RCC 7860 (cell line): Measurements from ENCODE around the gene VPS51.
A peak's percentile ranks its signal among the peaks of the same experiment; 100 is the strongest.

Source experiments
- DNase-seq: peaks from one replicate; pipeline ENCODE4 v3.0.0-alpha.2; 2015; ENCODE audit warnings: low spot score
- FAIRE-seq: peaks from 2 replicates; lab custom pipeline; 2012; peaks lifted over from hg19 to GRCh38; lab: Jason Lieb, UNC

VPS51 gene

DNA sequence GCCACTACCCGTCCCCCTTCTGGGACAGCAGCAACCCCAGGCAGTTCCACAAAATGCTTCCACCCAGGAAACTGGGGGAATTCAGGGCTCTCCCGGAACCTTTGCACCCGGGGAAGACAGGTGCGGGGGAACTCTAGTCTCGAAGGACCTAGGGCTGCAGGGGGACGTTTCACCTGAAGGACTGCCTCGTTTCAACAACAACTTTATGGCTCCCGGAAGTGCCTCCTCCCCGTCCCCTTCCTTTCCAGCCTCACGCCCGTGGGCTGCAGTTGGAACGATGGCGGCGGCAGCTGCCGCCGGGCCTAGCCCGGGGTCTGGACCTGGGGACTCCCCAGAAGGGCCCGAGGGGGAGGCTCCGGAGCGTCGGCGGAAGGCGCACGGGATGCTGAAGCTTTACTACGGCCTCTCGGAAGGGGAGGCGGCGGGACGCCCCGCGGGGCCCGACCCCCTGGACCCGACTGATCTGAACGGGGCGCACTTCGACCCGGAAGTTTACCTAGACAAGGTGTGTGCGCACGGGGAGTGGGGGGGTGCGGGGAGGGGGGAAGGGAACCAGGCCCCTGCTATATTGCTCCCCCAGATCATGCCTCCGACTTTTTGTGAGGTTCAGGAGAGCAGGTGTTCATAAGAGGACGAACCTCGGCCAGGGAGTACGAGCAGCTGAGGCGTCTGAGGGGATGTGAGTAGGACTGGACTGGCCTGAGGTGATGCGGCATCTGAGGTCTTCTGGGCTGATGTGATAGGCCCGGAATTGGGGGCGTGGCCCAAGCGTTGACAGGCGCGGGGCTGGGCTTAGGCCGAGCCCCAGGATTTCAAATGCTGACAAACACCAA is at the start of gene VPS51:
Gene VPS51 (plus strand): TSS at position 241 of the 833 bp plus-strand sequence. CDS start 37 bp downstream, at position 278.
- DNase-seq (peak; percentile 71), FAIRE-seq (no peak)

DNA sequence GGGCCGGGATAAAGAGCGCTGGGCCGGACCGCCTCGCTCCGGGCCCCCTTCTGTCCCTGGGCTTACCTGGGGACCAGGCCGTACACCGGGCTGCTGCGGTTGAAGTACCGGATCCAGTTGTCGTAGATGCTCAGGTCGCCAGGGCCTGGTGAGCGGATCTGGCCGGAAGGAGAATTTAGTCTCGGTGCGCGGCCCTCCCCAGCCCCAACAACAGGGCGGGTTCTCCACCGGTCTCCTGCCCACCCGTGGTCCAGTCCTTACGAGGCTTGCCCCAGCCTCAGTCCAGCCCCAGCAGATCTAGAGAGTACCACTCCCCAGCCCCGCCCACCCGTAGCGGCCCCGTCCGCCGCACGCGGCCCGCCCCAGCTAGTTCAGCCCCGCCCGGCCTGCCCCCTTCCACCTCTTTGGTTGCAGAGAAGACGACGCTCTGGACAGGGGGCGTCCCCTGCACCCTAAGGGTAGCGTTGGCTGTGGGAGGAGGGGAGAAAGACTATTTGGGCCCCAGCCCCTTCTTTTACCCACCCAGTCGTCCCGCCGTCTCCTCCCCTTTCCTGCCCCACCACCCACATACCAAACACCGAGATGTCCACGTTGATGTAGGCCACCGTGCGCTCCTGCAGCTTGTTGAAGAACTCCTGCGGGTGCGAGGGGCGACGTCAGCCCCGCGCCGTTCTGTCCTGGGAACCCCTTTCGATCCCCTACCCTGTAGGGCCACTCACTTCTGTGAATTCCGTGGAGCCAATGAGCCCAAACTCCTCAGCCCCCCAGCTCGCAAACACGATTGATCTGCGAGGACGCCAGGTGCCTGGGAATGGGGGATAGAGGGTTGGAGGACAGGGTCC is 48.2 kb upstream of the VPS51 start:
- DNase-seq (no peak), FAIRE-seq (no peak)

DNA sequence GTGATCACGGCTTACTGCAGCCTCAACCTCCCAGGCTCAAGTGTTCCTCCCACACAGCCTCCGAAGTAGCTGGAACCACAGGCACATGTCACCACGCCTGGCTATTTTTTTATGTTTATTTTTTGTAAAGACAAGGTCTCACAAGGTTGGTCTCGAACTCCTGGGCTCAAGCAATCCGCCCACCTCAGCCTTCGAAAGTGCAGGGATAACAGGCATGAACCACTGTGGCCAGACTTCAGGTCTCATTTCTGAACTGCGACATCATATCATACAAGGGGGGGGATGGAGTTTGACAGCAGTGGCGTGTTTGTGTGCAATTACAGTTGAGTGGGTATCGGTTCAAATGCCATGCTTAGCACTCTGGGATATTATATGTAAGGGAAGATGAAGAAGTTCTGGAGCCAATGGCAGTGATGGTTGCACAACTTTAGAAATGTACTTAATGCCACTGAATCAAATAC is 44.6 kb upstream of the VPS51 start:
- FAIRE-seq (no peak), DNase-seq (no peak)

DNA sequence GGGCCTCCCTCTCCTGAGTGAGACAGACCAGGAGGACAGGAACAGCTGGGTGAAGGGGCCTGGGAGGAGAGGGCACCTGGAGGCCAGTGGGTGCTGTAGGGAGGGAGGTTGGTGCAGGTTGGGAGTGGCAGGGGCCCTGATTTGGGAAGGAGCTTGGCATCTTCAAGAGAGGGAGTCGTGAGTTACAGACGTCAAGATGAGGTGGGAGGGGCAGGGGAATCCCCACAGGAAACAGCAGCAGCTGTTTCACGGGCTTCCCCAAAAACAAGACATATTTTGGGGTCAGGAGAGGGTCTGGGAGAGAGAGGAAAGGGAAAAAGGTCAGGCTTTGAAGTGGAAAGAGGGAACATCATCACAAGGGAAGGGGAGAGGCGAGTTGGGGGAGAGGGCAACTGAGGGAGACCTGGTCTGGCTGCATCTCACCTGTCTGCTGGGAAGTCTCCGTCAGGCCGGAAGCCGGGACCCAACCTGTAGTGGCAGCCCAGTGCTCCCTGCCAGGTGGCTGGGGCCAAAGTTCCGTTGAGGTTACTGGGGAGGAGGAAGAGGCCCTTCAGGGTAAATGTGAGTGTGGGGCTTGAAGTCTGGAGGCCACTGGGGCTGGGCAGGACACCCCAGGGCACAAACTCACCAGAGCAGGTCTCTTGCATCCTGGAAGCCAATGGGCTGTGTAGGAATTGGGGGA is 42.0 kb upstream of the VPS51 start:
- no peak for DNase-seq
- FAIRE-seq, result no peak

DNA sequence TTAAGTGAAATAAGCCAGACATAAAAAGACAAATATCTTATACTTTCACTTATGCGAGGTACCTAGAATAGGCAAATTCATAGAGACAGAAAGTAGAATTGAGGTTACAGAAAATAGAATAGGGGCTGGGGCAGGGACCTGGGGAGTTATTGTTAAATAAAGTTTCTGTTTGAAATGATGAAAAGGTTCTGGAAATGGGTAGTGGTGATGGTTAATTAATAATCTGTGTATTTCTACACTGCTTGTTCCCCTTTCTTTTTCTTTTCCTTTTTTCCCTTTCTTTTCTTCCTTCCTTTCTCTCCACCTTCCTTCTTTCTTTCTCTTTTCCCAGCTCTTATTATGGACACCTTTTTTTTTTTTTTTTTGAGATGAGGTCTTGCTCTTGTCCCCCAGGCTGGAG is 40.5 kb upstream of the VPS51 start:
- no peak for FAIRE-seq
- no peak for DNase-seq

DNA sequence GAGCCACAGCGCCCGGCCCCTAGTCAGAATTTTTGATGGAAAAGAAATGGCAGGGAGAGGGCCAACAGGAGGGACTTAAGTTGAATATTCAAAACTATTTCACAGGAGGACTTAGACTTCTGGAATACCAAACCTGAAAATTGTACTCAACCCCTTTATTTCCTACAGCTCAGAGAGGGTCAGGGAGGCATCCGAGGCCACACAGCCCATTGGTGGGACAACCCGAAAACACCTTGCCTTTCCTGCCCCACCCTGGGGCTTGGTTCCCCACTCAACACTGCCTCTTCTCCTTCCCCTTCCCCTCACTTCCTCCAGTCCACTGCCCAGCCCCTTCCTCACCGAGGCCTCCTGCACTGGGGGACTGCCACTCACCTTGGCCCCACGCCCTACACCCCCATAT is 39.0 kb upstream of the VPS51 start:
- DNase-seq (no peak), FAIRE-seq (no peak)

DNA sequence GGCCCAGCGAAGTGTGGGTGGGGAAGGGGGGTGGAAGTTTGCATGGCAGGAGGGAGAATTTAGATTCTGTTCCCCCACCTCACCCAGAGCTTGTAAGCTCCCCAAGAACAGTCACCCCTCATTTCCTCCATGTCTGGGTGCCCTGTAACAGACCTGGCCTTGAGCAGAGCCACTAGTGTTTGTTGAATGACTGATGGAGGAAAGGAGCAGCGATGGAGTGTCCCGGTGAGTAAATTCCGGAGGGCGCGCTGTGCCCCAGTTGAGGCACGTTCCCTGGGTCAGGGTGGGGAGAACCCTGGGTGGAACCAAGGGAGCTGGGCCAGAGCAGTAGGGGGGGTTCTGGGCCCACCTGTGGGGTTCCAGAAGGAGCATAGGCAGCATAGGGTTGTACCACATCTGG is 38.5 kb upstream of the VPS51 start:
- no peak for DNase-seq
- FAIRE-seq, result no peak

DNA sequence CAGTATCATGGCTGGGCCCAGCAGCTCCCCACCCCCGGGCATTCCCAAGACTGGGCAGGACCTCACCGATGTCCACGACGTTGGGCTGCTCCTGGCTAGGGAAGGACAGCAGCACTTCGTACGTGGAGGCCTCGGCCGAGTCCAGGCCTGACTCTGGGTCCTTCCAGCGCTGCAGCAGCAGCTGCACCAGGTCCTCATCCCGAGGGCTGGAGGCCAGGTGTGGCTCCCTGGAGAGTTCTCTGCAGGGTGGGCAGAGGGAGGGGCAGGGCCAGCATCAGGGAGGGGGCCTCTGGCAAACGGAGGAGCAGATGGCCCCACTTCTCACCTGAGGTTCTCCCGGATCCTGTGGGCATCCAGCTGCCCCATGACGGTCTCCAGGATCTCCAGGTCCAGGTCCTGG is 38.0 kb upstream of the VPS51 start:
- DNase-seq, result no peak
- no peak for FAIRE-seq

DNA sequence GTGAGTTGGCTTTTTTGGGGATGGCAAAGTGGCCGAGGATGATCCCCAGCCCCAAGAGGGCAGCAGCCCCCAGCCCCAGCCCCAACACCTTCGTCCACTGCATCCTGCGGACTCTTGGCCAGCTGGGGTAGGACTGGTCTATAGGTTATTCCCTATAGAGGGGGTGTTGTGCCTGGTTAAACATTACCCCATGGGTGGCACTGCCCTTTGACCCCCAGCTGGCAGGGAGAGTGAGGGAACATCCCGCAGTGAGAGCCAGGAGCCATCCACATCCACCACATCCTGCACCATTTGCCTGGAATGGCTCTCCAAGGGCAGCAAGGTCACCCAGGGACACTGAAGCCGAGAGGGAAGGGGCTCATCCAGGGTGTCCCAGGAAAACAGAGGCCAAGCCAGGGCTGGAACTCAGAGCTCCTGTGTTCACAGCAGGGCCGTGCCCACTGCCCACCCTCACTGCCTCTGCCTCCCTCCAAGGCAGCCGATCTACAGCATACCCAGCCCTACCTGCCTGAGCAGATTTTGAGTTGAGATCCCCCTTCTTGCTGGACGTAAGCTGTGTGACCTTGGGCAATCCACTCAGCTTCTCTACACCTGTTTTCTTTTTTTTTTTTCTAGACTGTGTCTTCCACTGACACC is 37.5 kb upstream of the VPS51 start, which contains the start of gene NAALADL1:
Gene NAALADL1 (minus strand): TSS at position 135 of the 636 bp plus-strand sequence. CDS start 32 bp downstream, at position 103.
- no peak for FAIRE-seq

DNA sequence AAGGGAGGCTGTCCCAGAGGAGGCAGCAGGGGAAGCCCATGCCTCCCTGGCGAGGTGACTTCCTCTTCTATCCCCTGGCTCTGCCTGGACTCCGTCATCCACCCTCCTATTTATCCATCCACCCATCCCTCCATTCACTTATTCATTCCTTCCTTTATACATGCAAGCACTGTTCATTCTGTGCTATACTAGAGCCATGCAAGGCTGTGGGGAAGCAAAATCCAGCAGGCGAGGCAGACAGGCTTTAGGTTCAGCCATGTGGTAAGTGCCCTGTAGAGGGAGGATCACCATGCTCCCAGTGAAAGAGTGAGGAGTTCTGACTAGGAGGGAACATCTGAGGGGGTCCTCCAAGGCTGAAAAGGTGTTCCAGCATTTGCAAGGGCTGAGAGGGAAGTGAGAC is 36.5 kb upstream of the VPS51 start:
- DNase-seq (no peak), FAIRE-seq (no peak)

More for the DNA sequence above, 37.5 kb upstream of the VPS51 start, which contains the start of gene NAALADL1:
- no peak for DNase-seq

DNA sequence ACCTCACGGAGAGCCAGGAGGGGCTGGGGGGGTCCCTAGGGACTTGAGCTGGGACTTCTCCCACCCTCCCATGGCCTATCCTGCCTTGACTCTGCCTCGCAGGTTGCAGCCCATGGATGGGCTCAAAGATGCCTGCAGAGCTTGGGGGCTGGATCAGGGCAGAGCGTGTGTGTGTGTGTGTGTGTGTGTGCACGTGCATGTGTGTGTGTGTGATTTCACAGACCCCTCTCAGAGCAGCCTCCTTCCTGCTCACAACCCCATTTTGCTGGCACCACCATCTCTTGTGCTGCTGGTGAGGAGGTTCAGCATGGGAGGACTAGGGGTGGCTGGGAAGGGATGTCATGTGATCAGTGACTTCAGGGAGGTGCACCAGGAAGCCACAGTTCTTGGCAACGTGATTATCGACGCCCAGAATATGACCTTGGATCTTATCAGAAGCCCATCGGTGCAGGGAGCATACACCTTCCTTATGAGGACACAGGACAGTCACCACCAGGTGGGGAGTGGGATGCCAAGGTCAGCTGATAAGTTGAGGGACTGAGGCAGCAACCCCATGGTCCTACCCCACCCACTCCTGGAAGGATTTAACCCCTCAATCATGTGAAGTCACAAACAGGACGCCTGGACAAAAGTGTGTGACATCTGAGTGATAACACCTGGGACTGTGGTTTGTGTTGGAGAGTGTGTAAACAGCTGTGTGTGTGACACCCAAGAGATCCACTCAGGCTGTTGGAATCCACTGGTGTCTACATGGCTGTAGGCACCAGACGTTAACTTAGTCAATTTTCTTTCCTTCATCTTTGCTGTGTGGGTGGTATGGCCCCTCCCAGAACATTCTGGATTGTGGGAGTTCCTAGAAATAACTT is 35.8 kb upstream of the VPS51 start:
- FAIRE-seq (no peak), DNase-seq (no peak)

DNA sequence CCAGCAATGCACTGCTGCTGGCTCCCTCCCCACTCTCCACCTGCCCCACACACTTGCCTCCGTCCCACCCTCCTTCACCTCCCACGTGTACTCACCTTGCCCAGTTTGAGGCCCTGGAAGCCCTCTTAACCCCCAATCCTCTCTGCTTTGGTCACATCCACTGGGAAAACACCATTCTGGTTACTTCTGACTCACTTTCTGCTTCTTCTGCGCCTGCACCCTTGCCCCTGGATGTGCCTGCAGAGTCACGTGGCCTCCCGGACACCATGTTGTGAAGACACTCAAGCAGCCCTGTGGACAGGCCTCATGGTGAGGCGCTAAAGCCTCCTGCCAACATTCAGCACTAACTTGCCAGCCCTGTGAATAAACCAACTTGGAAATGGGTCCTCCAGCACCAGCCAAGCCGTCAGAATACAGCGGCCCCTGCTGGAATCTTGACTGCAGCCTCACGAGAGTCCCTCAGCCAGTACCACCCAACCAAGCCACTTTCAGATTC is 35.1 kb upstream of the VPS51 start:
- DNase-seq, result no peak
- no peak for FAIRE-seq

DNA sequence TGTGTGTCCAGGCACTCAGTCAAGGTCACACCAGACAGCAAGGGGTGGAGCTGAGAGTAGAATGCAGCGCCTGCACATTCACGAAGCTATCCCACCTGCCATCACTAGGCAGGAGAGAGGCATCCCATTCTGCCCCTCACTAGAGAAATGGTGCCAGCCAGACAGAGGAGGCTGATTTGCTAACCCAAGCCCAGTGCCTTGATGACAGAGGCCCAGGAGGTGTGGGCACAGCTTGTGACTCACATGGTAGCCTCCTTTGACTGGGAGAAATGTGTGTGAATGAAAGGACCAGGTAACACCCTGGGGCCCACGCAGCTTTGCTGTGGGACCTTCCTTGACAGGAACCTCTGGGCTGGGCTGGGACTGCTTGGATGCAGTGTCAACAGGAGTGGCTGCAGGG is 32.5 kb upstream of the VPS51 start:
- DNase-seq, result no peak
- FAIRE-seq, result no peak

DNA sequence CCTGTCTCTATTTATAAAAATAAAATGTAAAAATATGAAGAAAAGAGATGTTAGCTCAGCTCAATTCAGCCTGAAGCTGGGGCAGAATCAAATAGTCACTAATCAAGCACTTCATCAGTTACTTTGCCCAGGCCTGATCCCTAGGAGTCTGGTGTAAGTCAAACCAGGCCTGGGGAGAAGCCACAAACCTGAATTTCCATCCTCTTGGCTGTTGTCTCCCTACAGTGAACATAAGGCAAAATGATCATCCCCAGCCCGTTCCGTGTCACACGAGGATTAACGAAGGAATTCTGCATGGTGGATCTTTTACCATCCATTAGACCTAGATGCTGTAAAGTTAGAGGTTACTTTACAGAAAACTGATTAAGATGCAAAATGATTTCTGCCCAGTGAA is 31.2 kb upstream of the VPS51 start:
- no peak for DNase-seq
- no peak for FAIRE-seq

DNA sequence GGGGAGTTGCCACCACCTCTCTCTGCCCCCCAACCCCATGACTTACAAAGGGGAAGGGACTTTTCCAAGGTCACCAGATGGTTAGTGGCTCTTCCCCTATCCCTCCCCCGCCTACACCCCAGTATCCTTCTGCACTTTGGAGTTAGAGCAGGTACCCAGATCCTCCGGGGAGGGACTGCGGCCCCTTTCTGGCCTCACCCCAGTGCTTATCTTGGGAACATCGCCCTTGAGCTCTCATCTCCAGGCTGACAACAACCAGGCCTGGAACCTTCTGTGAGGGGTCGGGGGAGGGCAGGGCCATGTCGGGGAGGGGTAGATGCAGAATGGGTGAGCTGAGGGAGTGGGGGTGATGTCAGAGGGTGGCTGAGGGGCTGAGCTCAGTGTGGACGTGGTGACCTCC is 30.2 kb upstream of the VPS51 start:
- DNase-seq, result no peak

DNA sequence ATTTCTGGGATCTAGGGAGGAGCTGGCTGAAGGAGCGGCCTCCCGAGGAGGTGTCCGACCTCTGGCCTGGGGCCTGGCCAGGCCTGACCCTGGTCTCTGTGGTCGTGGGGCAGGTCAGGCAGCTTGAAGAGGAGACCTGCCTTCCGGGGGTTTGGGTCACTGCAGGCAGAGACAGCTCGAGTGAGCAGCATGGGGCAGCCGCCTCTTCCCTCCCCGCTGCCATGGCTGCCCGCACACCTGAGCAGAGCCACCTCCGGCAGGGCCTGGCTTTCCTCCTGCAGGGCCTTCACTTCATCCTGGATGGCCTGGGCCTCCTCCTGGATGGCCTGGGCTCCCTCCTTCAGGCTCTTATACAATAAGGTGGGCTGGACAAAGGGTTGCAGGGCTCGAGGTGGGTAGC is 29.7 kb upstream of the VPS51 start:
- FAIRE-seq, result no peak
- DNase-seq, result no peak

More for the DNA sequence above, 30.2 kb upstream of the VPS51 start:
- no peak for FAIRE-seq

DNA sequence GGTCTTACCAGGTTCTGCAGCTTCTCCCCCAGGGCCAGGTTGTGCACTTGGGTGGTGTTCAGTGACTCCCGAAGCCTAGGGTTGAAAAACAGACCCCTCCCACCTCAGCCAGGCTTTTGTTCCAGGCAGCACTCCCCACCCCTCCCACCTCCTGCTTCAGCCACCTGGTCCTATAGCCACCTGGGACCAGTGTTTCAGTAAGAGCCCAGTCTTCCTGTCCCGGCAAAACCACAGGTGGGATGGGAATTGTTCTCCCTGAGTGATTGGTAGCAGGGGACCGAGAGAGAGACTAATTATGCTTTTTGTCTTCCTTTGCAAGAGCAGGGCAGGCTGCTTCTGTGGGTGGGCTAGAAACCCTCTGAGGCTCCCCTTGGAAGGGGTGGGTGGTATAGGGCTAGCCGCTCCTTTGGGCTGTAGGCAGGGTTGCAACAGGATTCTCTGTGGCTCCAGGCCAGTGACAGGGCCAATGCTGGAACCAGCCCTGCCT is 29.2 kb upstream of the VPS51 start:
- no peak for FAIRE-seq
- DNase-seq, result no peak

DNA sequence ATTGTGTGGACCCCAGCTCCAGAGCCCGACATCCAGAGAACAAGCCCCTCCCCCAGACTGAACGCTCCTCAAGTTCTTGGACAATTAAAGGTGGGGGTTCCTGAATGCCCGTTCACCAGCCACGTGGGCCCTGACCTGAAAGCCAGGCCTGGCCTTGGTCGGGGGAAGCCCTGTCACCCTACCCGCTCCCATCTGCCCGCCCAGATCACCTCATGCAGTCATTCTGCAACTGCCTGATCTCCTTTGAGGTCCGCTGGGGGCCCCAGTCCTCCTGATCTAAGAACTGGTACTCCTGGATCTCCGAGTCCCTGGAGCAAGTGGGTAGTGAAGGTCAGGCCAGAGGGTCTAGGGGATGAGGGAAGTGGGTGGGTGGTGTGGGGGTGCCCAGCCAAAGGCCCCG is 28.6 kb upstream of the VPS51 start:
- no peak for FAIRE-seq
- no peak for DNase-seq

DNA sequence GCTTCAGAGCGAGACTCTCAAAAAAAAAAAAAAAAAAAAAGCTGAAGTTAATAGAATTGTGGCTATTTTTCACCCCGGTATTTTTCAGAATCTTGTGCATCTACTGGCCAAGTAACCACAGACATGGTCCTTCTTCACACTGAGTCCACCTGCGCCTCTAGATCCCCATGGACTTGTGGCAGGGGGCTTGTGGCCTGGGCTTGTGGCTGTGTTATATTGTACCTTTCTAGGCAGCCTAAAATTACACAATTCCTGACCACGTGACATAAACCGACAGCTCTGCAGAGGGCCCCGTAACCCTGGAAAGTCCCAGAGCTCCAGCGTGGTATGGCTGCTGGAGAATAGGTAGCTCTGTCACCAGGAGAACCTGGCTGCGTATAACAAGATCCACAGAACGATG is 26.8 kb upstream of the VPS51 start:
- no peak for DNase-seq
- FAIRE-seq, result no peak
